HAP-1 (cell line): ENCODE data around the gene TMEM108.

Experiments
- DNase-seq, 2 experiments: peaks; one replicate each; pipeline ENCODE4 v3.0.0-alpha.2; 2016 to 2020; ENCODE audit warnings: low spot score in 2 of 2
- H3K27me3 ChIP-seq: fragments of 250-450 bp; sonication (Bioruptor Pico); 2 replicates; pipeline ENCODE4 v1.5.1; 2020; ENCODE audit warnings: low read depth, mild to moderate bottlenecking, moderate library complexity
- H3K36me3 ChIP-seq: fragments of 250-450 bp; sonication (Bioruptor Pico); replicated peaks from 2 replicates; pipeline ENCODE4 v1.5.1; 2020; ENCODE audit warnings: mild to moderate bottlenecking
- H3K4me1 ChIP-seq: fragments of 250-450 bp; sonication (Bioruptor Pico); 2 replicates; pipeline ENCODE4 v1.5.1; 2020; ENCODE audit warnings: mild to moderate bottlenecking
- H3K4me3 ChIP-seq: fragments of 250-450 bp; sonication (Bioruptor Pico); 2 replicates; pipeline ENCODE4 v1.5.1; 2020; ENCODE audit warnings: mild to moderate bottlenecking, moderate library complexity
- H3K9me3 ChIP-seq: fragments of 250-450 bp; sonication (Bioruptor Pico); 2 replicates; pipeline ENCODE4 v1.5.1; 2020; ENCODE audit warnings: mild to moderate bottlenecking, moderate library complexity
- in situ Hi-C: fragments of 300-500 bp; cut with MboI; formaldehyde crosslinking; loops from 3 replicates; pipeline ENCODE4 v1.14.3; 2020; ENCODE audit warnings: low sequenced_read_pairs, inconsistent platforms, mixed read lengths

TMEM108 gene

GRCh38 chr3:133425898-133426297 lies 387.7 kb downstream of the TMEM108 start:
- Histone ChIP-seq H3K9me3 (no peaks in the 10 kb centered on the region), H3K4me3 (no peak overlapping the region), H3K27me3 (peaks cover 3% of the 10 kb centered on the region; the same call in 1 of the 2 replicates), H3K36me3 (no peaks in the 10 kb centered on the region), H3K4me1 (no peaks in the 10 kb centered on the region)
- no peak for DNase-seq
- in situ Hi-C loops: no loop called here

- no peaks in the 10 kb centered on the region for H3K9me3 ChIP-seq
- H3K4me1 ChIP-seq: no peaks in the 10 kb centered on the region
- in situ Hi-C loops: no loop called here
- no peaks in the 10 kb centered on the region for H3K36me3 ChIP-seq
- H3K4me3 ChIP-seq: no peak overlapping the region
- DNase-seq: no peak
- peaks cover 3% of the 10 kb centered on the region; the same call in 1 of the 2 replicates for H3K27me3 ChIP-seq
Measured at GRCh38 chr3:133426721-133427120, 388.5 kb downstream of the TMEM108 start.

DNA sequence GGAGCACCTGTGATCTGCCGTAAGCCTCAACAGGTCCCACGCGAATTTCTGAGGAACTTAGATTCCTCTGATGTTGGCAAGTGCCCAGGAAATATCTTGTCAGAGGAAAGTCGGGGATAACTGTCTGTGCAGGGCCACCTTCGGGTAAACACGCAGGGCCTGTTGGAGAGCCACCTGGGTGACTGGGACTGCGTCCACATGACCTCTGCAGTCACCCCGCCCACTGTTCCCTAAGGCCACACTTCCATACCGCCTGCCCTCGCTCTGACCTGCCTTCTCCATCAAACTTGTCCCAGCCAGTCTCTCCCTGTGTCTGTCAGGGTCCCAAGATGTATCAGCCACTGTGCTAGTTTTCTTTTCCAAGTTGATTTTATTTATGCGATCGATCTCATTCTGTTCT lies 390.4 kb downstream of the TMEM108 start:
- H3K4me1 ChIP-seq: no peaks in the 10 kb centered on the region
- DNase-seq: no peak
- no peak overlapping the region for H3K4me3 ChIP-seq
- H3K27me3 ChIP-seq: no peaks in the 10 kb centered on the region
- in situ Hi-C loops: no loop called here
- H3K9me3 ChIP-seq: no peaks in the 10 kb centered on the region
- no peaks in the 10 kb centered on the region for H3K36me3 ChIP-seq

GRCh38 chr3:133429063-133429462 lies 390.9 kb downstream of the TMEM108 start:
- DNase-seq: no peak
- in situ Hi-C loops: no loop called here

GRCh38 chr3:133439563-133439962 lies 401.4 kb downstream of the TMEM108 start:
- no peak for DNase-seq
- Histone ChIP-seq H3K9me3 (no peaks in the 10 kb centered on the region; the same call in 1 of the 2 replicates), H3K36me3 (no peaks in the 10 kb centered on the region), H3K4me3 (no peak overlapping the region), H3K4me1 (no peaks in the 10 kb centered on the region), H3K27me3 (no peaks in the 10 kb centered on the region)
- in situ Hi-C loops: no loop called here

More at GRCh38 chr3:133429063-133429462, 390.9 kb downstream of the TMEM108 start:
- no peaks in the 10 kb centered on the region for H3K27me3 ChIP-seq
- no peaks in the 10 kb centered on the region for H3K9me3 ChIP-seq
- H3K36me3 ChIP-seq: no peaks in the 10 kb centered on the region
- H3K4me3 ChIP-seq: no peak overlapping the region
- H3K4me1 ChIP-seq: no peaks in the 10 kb centered on the region

GRCh38 chr3:133440652-133441051 lies 402.5 kb downstream of the TMEM108 start:
- Histone ChIP-seq H3K9me3 (no peaks in the 10 kb centered on the region; the same call in 1 of the 2 replicates), H3K36me3 (no peaks in the 10 kb centered on the region), H3K4me3 (no peak overlapping the region), H3K27me3 (no peaks in the 10 kb centered on the region), H3K4me1 (no peaks in the 10 kb centered on the region)
- in situ Hi-C loops: no loop called here
- no peak for DNase-seq

DNA sequence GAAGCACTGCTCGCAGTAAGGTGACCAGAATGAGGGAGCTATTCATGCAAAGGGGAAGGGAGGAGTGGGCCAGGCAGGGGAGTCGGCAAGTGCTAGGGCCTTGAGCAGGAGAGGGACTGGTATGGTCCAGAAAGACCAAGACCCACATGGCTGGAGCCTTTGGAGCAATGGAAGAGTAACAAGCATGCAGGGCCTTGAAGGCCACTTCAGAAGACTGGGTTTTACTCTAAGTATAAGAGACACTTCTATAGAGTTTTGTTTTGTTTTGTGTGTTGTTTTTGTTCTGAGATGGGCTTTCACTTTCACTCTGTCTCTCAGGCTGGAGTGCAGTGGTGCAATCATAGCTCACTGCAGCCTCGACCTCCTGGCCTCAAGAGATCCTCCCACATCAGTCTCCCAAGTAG lies 403.7 kb downstream of the TMEM108 start:
- no peaks in the 10 kb centered on the region for H3K4me1 ChIP-seq
- in situ Hi-C loops: no loop called here
- no peak for DNase-seq
- H3K4me3 ChIP-seq: no peak overlapping the region
- H3K27me3 ChIP-seq: no peaks in the 10 kb centered on the region
- H3K36me3 ChIP-seq: no peaks in the 10 kb centered on the region
- H3K9me3 ChIP-seq: no peaks in the 10 kb centered on the region; the same call in 1 of the 2 replicates

DNA sequence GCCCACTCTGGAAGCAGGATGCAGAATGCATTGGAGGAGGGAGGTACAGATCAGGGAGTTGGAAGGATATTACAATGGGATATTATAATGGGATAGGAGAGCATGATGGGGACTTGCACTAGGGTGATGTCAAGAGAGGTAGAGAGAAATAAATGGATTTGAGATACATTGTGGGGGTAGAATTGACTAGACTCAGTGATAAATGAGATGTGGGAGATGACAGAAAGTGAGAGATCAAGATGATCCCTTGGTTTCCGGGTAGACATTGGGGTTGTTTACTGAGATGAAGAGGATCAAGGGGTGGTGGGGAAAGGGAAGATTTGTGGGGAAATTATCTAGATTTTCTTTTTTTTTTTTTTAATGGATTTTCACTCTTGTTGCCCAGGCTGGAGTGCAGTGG lies 404.3 kb downstream of the TMEM108 start:
- in situ Hi-C loops: no loop called here
- no peak for DNase-seq

DNA sequence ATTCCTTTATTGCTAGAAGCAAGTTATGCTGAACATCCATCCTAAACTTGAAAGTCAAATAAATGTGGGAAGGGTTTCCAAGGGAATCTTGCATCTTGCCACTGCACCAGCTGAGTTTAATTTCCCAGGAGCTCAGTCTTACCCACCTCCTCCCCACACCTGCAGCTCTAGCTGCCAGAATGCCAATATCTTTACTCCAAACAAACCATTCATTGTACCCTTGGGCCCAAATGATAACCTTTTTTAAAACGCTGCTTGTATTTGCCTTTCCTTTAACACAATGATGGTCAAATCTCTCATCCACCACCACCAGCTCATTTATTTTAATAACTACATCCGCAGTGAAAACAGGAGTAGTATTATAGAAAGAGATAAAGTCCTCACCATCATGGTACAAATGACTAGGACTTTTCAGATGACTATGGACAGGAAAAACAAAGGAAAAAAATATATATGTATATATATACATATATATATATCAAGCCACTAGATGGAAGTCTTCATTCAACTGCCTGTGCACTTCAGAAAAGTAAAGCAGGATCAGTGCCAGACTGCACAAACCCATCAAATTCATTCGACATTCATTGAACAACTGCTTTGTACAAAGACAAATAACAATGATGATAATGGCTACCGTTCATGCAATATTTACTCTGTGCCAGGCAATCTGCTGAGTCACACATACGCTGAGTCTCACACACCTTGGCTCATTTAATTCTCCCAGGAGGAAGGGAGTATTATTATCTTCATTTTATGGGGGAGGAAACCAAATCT lies 405.6 kb downstream of the TMEM108 start:
- Histone ChIP-seq H3K36me3 (no peaks in the 10 kb centered on the region), H3K27me3 (no peaks in the 10 kb centered on the region), H3K9me3 (no peaks in the 10 kb centered on the region; the same call in 1 of the 2 replicates), H3K4me1 (peaks cover 4% of the 10 kb centered on the region), H3K4me3 (no peak overlapping the region)
- in situ Hi-C loops: no loop called here
- DNase-seq: no peak

More for the DNA sequence above, 404.3 kb downstream of the TMEM108 start:
- H3K36me3 ChIP-seq: no peaks in the 10 kb centered on the region
- no peaks in the 10 kb centered on the region for H3K27me3 ChIP-seq
- no peaks in the 10 kb centered on the region; the same call in 1 of the 2 replicates for H3K9me3 ChIP-seq
- H3K4me3 ChIP-seq: no peak overlapping the region
- no peaks in the 10 kb centered on the region for H3K4me1 ChIP-seq

DNA sequence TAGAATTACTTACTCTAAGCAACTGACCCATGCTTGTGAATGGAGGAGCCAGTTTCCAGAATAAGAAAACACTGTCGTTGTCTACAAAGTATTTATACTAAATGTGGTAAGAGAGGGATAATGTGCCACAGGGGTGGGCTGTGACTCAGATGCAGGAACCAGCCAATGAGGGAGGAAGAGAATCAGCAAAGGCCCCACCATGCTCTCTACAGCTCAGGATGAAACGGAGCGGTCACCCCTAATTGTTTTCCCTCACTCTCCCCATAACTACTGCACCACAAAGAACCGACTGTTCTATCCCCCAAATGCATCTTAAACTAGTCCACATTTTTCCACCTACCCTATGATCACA lies 406.2 kb downstream of the TMEM108 start:
- Histone ChIP-seq H3K36me3 (no peaks in the 10 kb centered on the region), H3K4me1 (peaks cover 4% of the 10 kb centered on the region), H3K4me3 (no peak overlapping the region), H3K9me3 (no peaks in the 10 kb centered on the region; the same call in 1 of the 2 replicates), H3K27me3 (no peaks in the 10 kb centered on the region)
- in situ Hi-C loops: no loop called here
- no peak for DNase-seq

- peaks cover 4% of the 10 kb centered on the region for H3K4me1 ChIP-seq
Measured at GRCh38 chr3:133445108-133445507, 406.9 kb downstream of the TMEM108 start.

More at GRCh38 chr3:133445108-133445507, 406.9 kb downstream of the TMEM108 start:
- DNase-seq: no peak
- Histone ChIP-seq H3K4me3 (no peak overlapping the region), H3K27me3 (no peaks in the 10 kb centered on the region), H3K36me3 (no peaks in the 10 kb centered on the region), H3K9me3 (no peaks in the 10 kb centered on the region; the same call in 1 of the 2 replicates)
- in situ Hi-C loops: no loop called here
